Mucosa of rectum (tissue), 2 donors: ENCODE data around the gene FOXN1.

Source experiments
- H3K27ac ChIP-seq, 2 donors: one replicate each; pipeline ENCODE4 v1.7.0; 2013; ENCODE audit warnings: inconsistent platforms in 2 of 2, low read depth in 2 of 2, low read length in 2 of 2
- H3K27me3 ChIP-seq, 2 donors: one replicate each; pipeline ENCODE4 v1.7.0; 2013; ENCODE audit warnings: low read length in 2 of 2; ENCODE audit not compliant: control insufficient read depth in 2 of 2, insufficient read depth in 2 of 2
- H3K36me3 ChIP-seq, 2 donors: one replicate each; pipeline ENCODE4 v1.7.0; 2013; ENCODE audit warnings: low read length in 2 of 2; ENCODE audit not compliant: control insufficient read depth in 2 of 2, insufficient read depth in 2 of 2
- H3K4me1 ChIP-seq, 2 donors: one replicate each; pipeline ENCODE4 v1.7.0; 2013; ENCODE audit warnings: low read length in 2 of 2, mild to moderate bottlenecking in 1 of 2; ENCODE audit not compliant: control insufficient read depth in 2 of 2, insufficient read depth in 2 of 2
- H3K4me3 ChIP-seq, 2 donors: one replicate each; pipeline ENCODE4 v1.7.0; 2013; ENCODE audit warnings: low read length in 2 of 2
- H3K9ac ChIP-seq, 2 donors: one replicate each; pipeline ENCODE4 v1.7.0; 2013; ENCODE audit warnings: low read length in 2 of 2, low read depth in 1 of 2, mild to moderate bottlenecking in 1 of 2
- H3K9me3 ChIP-seq, 2 donors: one replicate each; pipeline ENCODE4 v1.7.0; 2013; ENCODE audit warnings: low read length in 2 of 2; ENCODE audit not compliant: control insufficient read depth in 2 of 2
- donor health status: healthy.
- donor health status: Normal muscosa, but diverticular disease.

FOXN1 gene

GRCh38 chr17:28491286-28491685, 14.9 kb upstream of the FOXN1 start:
- Histone ChIP-seq H3K27me3 (no peaks in the 10 kb centered on the region), H3K4me3 (no peak overlapping the region), H3K36me3 (no peaks in the 10 kb centered on the region), H3K27ac (no peak overlapping the region), H3K9me3 (no peaks in the 10 kb centered on the region), H3K9ac (no peak overlapping the region), H3K4me1 (peaks cover 12 to 14% of the 10 kb centered on the region in 2 donors)

- Histone ChIP-seq H3K27ac (no peak overlapping the region), H3K9me3 (no peaks in the 10 kb centered on the region), H3K27me3 (no peaks in the 10 kb centered on the region), H3K36me3 (no peaks in the 10 kb centered on the region), H3K9ac (no peak overlapping the region), H3K4me3 (no peak overlapping the region), H3K4me1 (peaks cover 12 to 14% of the 10 kb centered on the region in 2 donors)
These were observed 14.3 kb upstream of the FOXN1 start for GRCh38 chr17:28491860-28492259.

GRCh38 chr17:28492352-28493310, 13.5 kb upstream of the FOXN1 start:
- Histone ChIP-seq H3K27ac (no peak overlapping the region), H3K4me1 (peaks cover 7 to 9% of the 10 kb centered on the region in 2 donors)

GRCh38 chr17:28493460-28493859, 12.7 kb upstream of the FOXN1 start:
- Histone ChIP-seq H3K36me3 (no peaks in the 10 kb centered on the region), H3K4me3 (no peak overlapping the region), H3K4me1 (peaks cover 0 to 7% of the 10 kb centered on the region in 2 donors), H3K27me3 (no peaks in the 10 kb centered on the region), H3K27ac (no peak overlapping the region), H3K9me3 (no peaks in the 10 kb centered on the region), H3K9ac (no peak overlapping the region)

More at GRCh38 chr17:28492352-28493310, 13.5 kb upstream of the FOXN1 start:
- Histone ChIP-seq H3K9ac (no peak overlapping the region), H3K4me3 (no peak overlapping the region), H3K9me3 (no peaks in the 10 kb centered on the region), H3K36me3 (no peaks in the 10 kb centered on the region), H3K27me3 (no peaks in the 10 kb centered on the region)

- H3K27ac ChIP-seq = no peak overlapping the region
- no peaks in the 10 kb centered on the region for H3K36me3 ChIP-seq
- H3K9me3 ChIP-seq = no peaks in the 10 kb centered on the region
- no peak overlapping the region for H3K9ac ChIP-seq
- no peaks in the 10 kb centered on the region for H3K27me3 ChIP-seq
- H3K4me1 ChIP-seq = peaks cover 8 to 18% of the 10 kb centered on the region in 2 donors
- H3K4me3 ChIP-seq = no peak overlapping the region
These were observed 11.5 kb upstream of the FOXN1 start for GRCh38 chr17:28494445-28495188.

- Histone ChIP-seq H3K27me3 (no peaks in the 10 kb centered on the region), H3K9me3 (no peaks in the 10 kb centered on the region), H3K36me3 (no peaks in the 10 kb centered on the region), H3K27ac (no peak overlapping the region), H3K4me3 (no peak overlapping the region), H3K4me1 (peaks cover 17 to 28% of the 10 kb centered on the region in 2 donors), H3K9ac (no peak overlapping the region)
These were observed 10.5 kb upstream of the FOXN1 start for GRCh38 chr17:28495635-28496034.

- Histone ChIP-seq H3K36me3 (no peaks in the 10 kb centered on the region), H3K4me3 (no peak overlapping the region), H3K4me1 (peaks cover 25 to 42% of the 10 kb centered on the region in 2 donors), H3K27me3 (no peaks in the 10 kb centered on the region), H3K9me3 (no peaks in the 10 kb centered on the region), H3K9ac (no peak overlapping the region), H3K27ac (no peak overlapping the region)
These were observed 8.2 kb upstream of the FOXN1 start for GRCh38 chr17:28497931-28498330.

- H3K27ac ChIP-seq = peak overlapping the region in 1 of 2 donors; percentile 43
- H3K27me3 ChIP-seq = no peaks in the 10 kb centered on the region
- H3K9ac ChIP-seq = no peak overlapping the region
- H3K36me3 ChIP-seq = no peaks in the 10 kb centered on the region
- no peak overlapping the region for H3K4me3 ChIP-seq
- peaks cover 25 to 42% of the 10 kb centered on the region in 2 donors for H3K4me1 ChIP-seq
- no peaks in the 10 kb centered on the region for H3K9me3 ChIP-seq
These were observed 7.3 kb upstream of the FOXN1 start for GRCh38 chr17:28498652-28499363.

- H3K4me1 ChIP-seq = peaks cover 25 to 42% of the 10 kb centered on the region in 2 donors
- no peak overlapping the region for H3K4me3 ChIP-seq
- no peaks in the 10 kb centered on the region for H3K27me3 ChIP-seq
- H3K9ac ChIP-seq = peak overlapping the region in 1 of 2 donors; percentile 47
- peak overlapping the region; percentile 43 to 70 for H3K27ac ChIP-seq
- no peaks in the 10 kb centered on the region for H3K9me3 ChIP-seq
- no peaks in the 10 kb centered on the region for H3K36me3 ChIP-seq
These were observed 6.8 kb upstream of the FOXN1 start for GRCh38 chr17:28499364-28499664.
